A549 (cell line): ENCODE measurements around the gene TSPO.
"Not testable (repeated sequence)": the region's sequence is repeated elsewhere in the genome, so short reads cannot be mapped to it uniquely, and the experiment has no call there.

Experiments used
- CTCF ChIP-seq: fragments of >200 bp; sonication (Bioruptor Twin); formaldehyde crosslinking; IDR thresholded peaks from 3 replicates; pipeline ENCODE4 v1.5.1; 2016
- EP300 ChIP-seq, 2 experiments: fragments of >200 bp; sonication (Bioruptor Twin); formaldehyde crosslinking; IDR thresholded peaks; 2 replicates in 1 of 2; 3 replicates in 1 of 2; pipeline ENCODE4 v1.6.1; 2016 to 2017
- MYC ChIP-seq: IDR thresholded peaks from 2 replicates; pipeline ENCODE4 v1.6.1; 2012; ENCODE audit warnings: mild to moderate bottlenecking, inconsistent platforms, low read length, improper control_type of control experiment, borderline replicate concordance
- NR3C1 ChIP-seq: fragments of >200 bp; sonication (Bioruptor Twin); formaldehyde crosslinking; IDR thresholded peaks from 3 replicates; pipeline ENCODE4 v1.6.1; 2017
- POLR2A ChIP-seq: IDR thresholded peaks from 2 replicates; pipeline ENCODE4 v1.6.1; 2012; ENCODE audit warnings: mild to moderate bottlenecking, low read length
- RNF2 ChIP-seq: fragments of 200-600 bp; sonication (generic); IDR thresholded peaks from 2 replicates; pipeline ENCODE4 v1.6.1; 2016; ENCODE audit warnings: low read depth, mild to moderate bottlenecking, antibody characterized with exemption, moderate library complexity, borderline replicate concordance
- SMC3 ChIP-seq: fragments of >200 bp; sonication (Bioruptor Twin); formaldehyde crosslinking; IDR thresholded peaks from 3 replicates; pipeline ENCODE4 v1.6.1; 2018; ENCODE audit warnings: inconsistent platforms

GRCh38 chr22:43104950-43105349 is 46.4 kb upstream of the TSPO start:
- not testable (repeated sequence) for TF ChIP-seq SMC3; CTCF; RNF2; NR3C1; MYC; POLR2A; EP300 (IDR thresholded peaks at IDR 0.05)
